Gastroesophageal sphincter (tissue), 4 donors: ENCODE data around the gene SLC4A1AP. TPM values are rescaled to one million over a fixed set of nuclear protein-coding genes. Genes with fewer than 3 reads are reported as not detected.

Experiments used
- ATAC-seq: fragments of 150-250 bp; one replicate; pipeline ENCODE4 v1.9.1; 2016; ENCODE audit warnings: mild to moderate bottlenecking, moderate library complexity
- H3K27ac ChIP-seq, 4 donors: fragments of 200-600 bp; sonication (generic) in 3 of 4; 1 replicate in 3 of 4; 2 replicates in 1 of 4; pipeline ENCODE4 v1.5.1; 2016 to 2019
- H3K27me3 ChIP-seq: fragments of 200-600 bp; sonication (generic); one replicate; pipeline ENCODE4 v1.5.1; 2019
- H3K36me3 ChIP-seq, 2 donors: fragments of 200-600 bp; sonication (generic); one replicate each; pipeline ENCODE4 v1.5.1; 2019; ENCODE audit warnings: control low read depth in 1 of 2
- H3K4me1 ChIP-seq, 3 donors: fragments of 200-600 bp; sonication (generic); 1 replicate in 2 of 3; 2 replicates in 1 of 3; pipeline ENCODE4 v1.5.1; 2016 to 2019; ENCODE audit warnings: control low read depth in 2 of 3
- H3K4me3 ChIP-seq, 2 donors: fragments of 200-600 bp; sonication (generic); one replicate each; pipeline ENCODE4 v1.5.1; 2019; ENCODE audit warnings: mild to moderate bottlenecking in 1 of 2, moderate library complexity in 1 of 2
- H3K9me3 ChIP-seq, 3 donors: fragments of 200-600 bp; sonication (generic); one replicate each; pipeline ENCODE4 v1.5.1; 2017 to 2019; ENCODE audit warnings: control low read depth in 2 of 3
- CTCF ChIP-seq, 4 experiments: fragments of 200-600 bp in 2 of 4; fragments of 450-650 bp in 2 of 4; sonication (generic) in 1 of 4; IDR thresholded peaks; one replicate each; pipeline ENCODE4 v1.5.1; 2017 to 2019; ENCODE audit warnings: antibody characterized with exemption in 4 of 4, mild to moderate bottlenecking in 2 of 4, moderate library complexity in 2 of 4
- EP300 ChIP-seq: sonication (generic); formaldehyde crosslinking; IDR thresholded peaks from one replicate; pipeline ENCODE4 v1.6.1; 2017; ENCODE audit warnings: antibody characterized with exemption, mild to moderate bottlenecking
- POLR2A ChIP-seq, 2 donors: fragments of 450-650 bp; IDR thresholded peaks; one replicate each; pipeline ENCODE4 v1.6.1; 2017; ENCODE audit warnings: antibody characterized with exemption in 2 of 2, mild to moderate bottlenecking in 2 of 2, moderate library complexity in 1 of 2
- POLR2AphosphoS5 ChIP-seq: sonication (generic); formaldehyde crosslinking; IDR thresholded peaks from one replicate; pipeline ENCODE4 v1.6.1; 2017; ENCODE audit warnings: antibody characterized with exemption
- WGBS, 2 donors: methylation state at CpG; one replicate each; pipeline ENCODE4 v1.1.5; 2018; ENCODE audit warnings: low coverage in 1 of 2; 5-methylcytosine and 5-hydroxymethylcytosine counted together
- total RNA-seq, 4 donors: library from RNA; depleted of rRNA; stranded (reverse); fragments of >200 nt; gene quantifications; one replicate each; pipeline ENCODE4 v1.1.0, GENCODE V29; 2016

SLC4A1AP gene
- total RNA-seq, 4 donors from 2014 or later = 18.1 to 23.5 (median 21.4) TPM

- Histone ChIP-seq H3K27ac (peak overlapping the region in 3 of 4 donors; percentile 84 to 86 (median 85)), H3K4me3 (no peak overlapping the region), H3K36me3 (no peaks in the 10 kb centered on the region), H3K27me3 (no peaks in the 10 kb centered on the region), H3K4me1 (peaks cover 2 to 56% (median 19%) of the 10 kb centered on the region in 3 donors), H3K9me3 (no peaks in the 10 kb centered on the region)
- no peak for TF ChIP-seq POLR2A (IDR thresholded peaks at IDR 0.05)
- no peak for TF ChIP-seq POLR2AphosphoS5
- no peak for TF ChIP-seq CTCF (IDR thresholded peaks at IDR 0.05)
- TF ChIP-seq EP300 = no peak
- 78 to 89% methylated on average over 3 to 5 of the region's 7 CpGs for WGBS, 2 donors
- ATAC-seq = no peak
Measured at GRCh38 chr2:27708257-27708654, 44.6 kb downstream of the SLC4A1AP start.

DNA sequence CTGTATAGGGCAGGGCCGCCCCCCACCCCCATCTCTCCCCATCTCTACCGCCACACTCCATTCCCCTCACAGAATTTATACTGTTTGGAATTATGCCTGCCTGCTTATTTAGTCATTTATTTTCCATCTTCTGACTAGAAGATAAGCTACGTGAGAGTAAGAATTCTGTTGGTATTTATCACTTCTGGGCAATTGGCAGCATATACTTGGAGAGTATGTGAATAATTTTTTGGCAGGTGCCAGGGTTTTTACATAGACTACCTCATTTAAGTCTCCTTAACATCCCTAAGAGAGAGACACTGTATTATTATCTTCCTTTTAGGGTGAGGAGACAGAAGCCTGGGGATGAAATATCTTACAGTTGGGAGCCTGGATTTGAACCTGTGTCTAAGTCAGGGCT lies 45.0 kb downstream of the SLC4A1AP start:
- no peak for ATAC-seq
- Histone ChIP-seq H3K27ac (peak overlapping the region in 3 of 4 donors; percentile 84 to 86 (median 85)), H3K4me3 (no peak overlapping the region), H3K27me3 (no peaks in the 10 kb centered on the region), H3K4me1 (peaks cover 2 to 54% (median 19%) of the 10 kb centered on the region in 3 donors), H3K9me3 (no peaks in the 10 kb centered on the region), H3K36me3 (no peaks in the 10 kb centered on the region)
- TF ChIP-seq EP300 (no peak), POLR2AphosphoS5 (no peak), CTCF (IDR thresholded peaks at IDR 0.05) (no peak), POLR2A (IDR thresholded peaks at IDR 0.05) (no peak)
- 11 to 59% methylated on average over 1 to 3 of the region's 3 CpGs for WGBS, 2 donors

- H3K4me1 ChIP-seq = peaks cover 2 to 47% (median 19%) of the 10 kb centered on the region in 3 donors
- peak overlapping the region in 2 of 4 donors; percentile 85 to 86 for H3K27ac ChIP-seq
- H3K27me3 ChIP-seq = no peaks in the 10 kb centered on the region
- H3K9me3 ChIP-seq = no peaks in the 10 kb centered on the region
- H3K4me3 ChIP-seq = no peak overlapping the region
- no peak for TF ChIP-seq CTCF (IDR thresholded peaks at IDR 0.05)
- no peak for TF ChIP-seq POLR2A (IDR thresholded peaks at IDR 0.05)
- no peak for TF ChIP-seq EP300
- no peak for TF ChIP-seq POLR2AphosphoS5
- no peak for ATAC-seq
- WGBS, 2 donors = 71% methylated on average over 2 of the region's 2 CpGs; no CpG with 5 or more reads in 1 of the 2 donors
- no peaks in the 10 kb centered on the region for H3K36me3 ChIP-seq
Measured at GRCh38 chr2:27709326-27709725, 45.6 kb downstream of the SLC4A1AP start.

DNA sequence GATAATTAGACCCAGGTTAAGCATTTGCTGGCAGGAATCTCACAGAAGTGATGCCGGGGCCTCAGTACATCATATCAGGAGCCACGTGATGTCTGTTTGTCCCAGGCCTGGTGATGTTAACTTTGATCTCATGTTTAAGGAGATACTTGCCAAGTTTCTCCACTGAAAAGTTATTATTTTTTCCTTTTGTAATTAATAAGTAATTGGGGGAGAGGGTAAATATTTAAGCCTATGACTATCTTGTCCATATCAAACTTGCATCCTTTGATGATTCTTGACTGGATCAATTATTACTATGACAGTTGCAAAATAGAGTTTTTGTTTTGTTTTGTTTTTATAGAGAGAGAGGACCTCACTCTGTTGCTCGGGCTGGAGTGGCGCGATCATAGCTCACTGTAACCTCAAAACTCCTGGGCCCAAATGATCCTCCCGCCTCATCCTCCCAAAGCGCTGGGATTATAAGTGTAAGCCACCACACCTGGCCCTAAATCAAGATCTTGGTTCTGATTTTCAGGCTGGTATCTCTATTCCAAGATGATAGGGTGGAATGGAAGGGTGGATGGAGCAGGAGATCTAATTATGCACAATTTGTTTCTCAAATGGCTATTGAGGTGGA lies 46.4 kb downstream of the SLC4A1AP start:
- Histone ChIP-seq H3K4me3 (no peak overlapping the region), H3K9me3 (no peaks in the 10 kb centered on the region), H3K4me1 (peaks cover 2 to 49% (median 19%) of the 10 kb centered on the region in 3 donors), H3K27me3 (no peaks in the 10 kb centered on the region), H3K36me3 (no peaks in the 10 kb centered on the region), H3K27ac (peak overlapping the region in 1 of 4 donors; percentile 86)
- no peak for TF ChIP-seq CTCF (IDR thresholded peaks at IDR 0.05)
- TF ChIP-seq POLR2AphosphoS5 = no peak
- TF ChIP-seq EP300 = no peak
- no peak for TF ChIP-seq POLR2A (IDR thresholded peaks at IDR 0.05)
- no peak for ATAC-seq
- WGBS, 2 donors = 77 to 91% methylated on average over 5 to 7 of the region's 7 CpGs
